ENCODE results near the gene APOD. TPM values are rescaled to one million over a fixed set of nuclear protein-coding genes. Genes with fewer than 3 reads are reported as not detected.
"Not testable (repeated sequence)": the region's sequence is repeated elsewhere in the genome, so short reads cannot be mapped to it uniquely, and the experiment has no call there.

The APOD gene
- 1 to 10 TPM in 3 of 6 donors, under 1 TPM in 2, not detected in 1; 0.25 to 3.5 (median 1.9) TPM for polyA plus RNA-seq (ENCODE audit: low read depth in 6 of 6)

DNA sequence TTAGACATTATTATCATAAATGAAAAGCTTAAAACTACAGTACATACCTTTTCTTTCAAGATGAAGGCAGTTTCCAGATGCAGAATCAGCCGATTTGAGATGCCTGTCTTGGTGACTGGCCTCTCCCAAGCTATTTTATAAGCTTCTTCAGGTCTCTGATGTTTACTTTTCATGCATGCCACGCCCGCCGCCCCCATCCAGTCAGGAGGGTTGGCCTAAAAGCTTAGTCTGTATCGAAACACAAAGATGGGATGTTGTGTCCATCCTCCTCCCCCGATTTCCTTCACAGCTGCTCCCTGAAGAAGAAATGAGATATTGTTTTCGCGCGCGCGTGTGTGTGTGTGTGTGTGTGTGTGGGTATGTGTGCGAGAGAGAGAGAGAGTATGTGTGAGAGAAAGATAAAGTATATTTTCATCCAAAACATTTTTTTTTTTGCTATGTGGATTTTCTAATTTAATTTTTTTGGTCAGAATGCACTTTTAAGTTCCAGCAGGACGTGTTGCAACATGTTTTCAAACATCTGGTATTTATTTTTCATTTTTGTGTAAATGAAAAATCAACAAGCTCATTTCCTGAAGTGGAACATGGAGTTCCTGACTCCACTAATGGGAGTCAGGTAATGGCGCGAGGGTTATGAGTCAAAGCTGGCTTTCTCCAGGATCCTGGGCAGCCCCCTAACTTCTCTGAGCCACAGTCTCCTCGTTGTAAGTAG, at the start of gene APOD:
TSS of gene APOD (minus strand) at position 110 of the 712 bp plus-strand sequence. CDS start 4,479 bp downstream, outside the sequence.
- Mint-ChIP-seq H3K36me3 (no peaks in the 10 kb centered on the region), H3K9me3 (no peaks in the 10 kb centered on the region), H3K27ac (peak within 1 kb of the TSS in 2 of 6 donors; percentile 49 to 88), H3K27me3 (peaks cover 0 to 1% (median 0%) of the 10 kb centered on the region in 3 donors), H3K4me1 (peaks cover 0 to 2% (median 0%) of the 10 kb centered on the region in 3 donors), H3K4me3 (no peak within 1 kb of the TSS)
- no peak for ATAC-seq (ENCODE audit: low read depth in 2 of 2)
- no peak for DNase-seq

DNA sequence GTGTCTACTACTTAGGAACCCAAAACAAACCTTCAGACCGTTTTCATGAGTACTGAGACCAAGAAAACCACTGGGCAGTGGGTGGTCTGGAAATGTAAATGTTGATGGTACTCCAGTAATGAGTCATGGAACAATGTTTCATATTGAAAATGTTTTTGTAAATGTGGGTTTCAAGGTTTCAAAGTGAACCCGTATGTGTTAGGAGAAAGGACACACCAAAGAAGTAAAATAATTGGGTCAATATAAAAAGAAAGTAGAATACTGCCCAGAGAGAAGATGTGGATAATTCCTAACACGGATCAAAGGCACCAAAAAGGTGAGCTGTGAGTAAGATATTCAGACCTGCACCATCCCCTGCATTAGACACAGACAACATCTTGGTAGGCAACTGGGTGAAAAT, 49.6 kb upstream of the APOD start:
- H3K27ac Mint-ChIP-seq: peak overlapping the region in 2 of 6 donors; percentile 27 to 32
- not testable (repeated sequence) for ATAC-seq (ENCODE audit: low read depth in 2 of 2); H3K27me3 Mint-ChIP-seq; DNase-seq; H3K36me3 Mint-ChIP-seq; H3K9me3 Mint-ChIP-seq
- H3K4me3 Mint-ChIP-seq: peak overlapping the region in 4 of 8 donors; percentile 20 to 79 (median 48)
- peaks cover 0 to 11% (median 0%) of the 10 kb centered on the region in 3 donors for H3K4me1 Mint-ChIP-seq

DNA sequence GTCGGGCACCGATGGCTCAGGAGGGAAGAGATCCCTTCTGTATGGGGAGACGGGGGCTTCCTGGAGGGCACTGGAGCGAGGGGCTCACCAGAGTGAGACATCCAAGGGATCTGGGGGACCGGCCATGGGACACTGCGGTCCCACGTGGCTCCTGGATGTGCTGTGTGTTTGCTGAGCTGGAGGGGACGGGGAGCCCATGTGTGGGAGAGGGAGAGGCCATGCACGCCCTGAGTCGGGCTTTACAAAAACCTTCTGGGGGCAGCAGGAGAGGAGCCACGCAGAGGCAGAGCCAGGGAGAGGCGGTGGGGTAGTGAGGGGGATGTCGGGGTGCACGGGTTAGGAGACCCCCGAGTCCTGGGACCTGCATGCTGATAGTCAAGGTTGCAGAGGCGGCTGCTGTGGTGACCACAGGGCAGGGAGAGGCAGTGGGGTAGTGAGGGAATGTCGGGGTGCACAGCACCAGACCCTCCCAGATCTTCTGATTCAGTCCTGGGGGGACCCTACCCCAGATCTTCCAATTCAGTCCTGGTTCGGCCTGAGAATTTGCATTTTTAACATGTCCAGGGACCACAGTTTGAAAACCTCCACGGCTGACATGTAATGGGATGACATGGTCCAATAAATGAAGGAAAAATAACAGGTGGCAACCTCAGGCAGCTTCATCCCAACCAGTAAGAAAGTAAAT, 48.9 kb upstream of the APOD start:
- not testable (repeated sequence) for H3K9me3 Mint-ChIP-seq; DNase-seq; H3K27me3 Mint-ChIP-seq; ATAC-seq (ENCODE audit: low read depth in 2 of 2); H3K36me3 Mint-ChIP-seq
- H3K27ac Mint-ChIP-seq: peak overlapping the region in 2 of 6 donors; percentile 9 to 19
- H3K4me1 Mint-ChIP-seq: peaks cover 0 to 11% (median 0%) of the 10 kb centered on the region in 3 donors
- H3K4me3 Mint-ChIP-seq: peak overlapping the region in 5 of 8 donors; percentile 20 to 79 (median 70)

DNA sequence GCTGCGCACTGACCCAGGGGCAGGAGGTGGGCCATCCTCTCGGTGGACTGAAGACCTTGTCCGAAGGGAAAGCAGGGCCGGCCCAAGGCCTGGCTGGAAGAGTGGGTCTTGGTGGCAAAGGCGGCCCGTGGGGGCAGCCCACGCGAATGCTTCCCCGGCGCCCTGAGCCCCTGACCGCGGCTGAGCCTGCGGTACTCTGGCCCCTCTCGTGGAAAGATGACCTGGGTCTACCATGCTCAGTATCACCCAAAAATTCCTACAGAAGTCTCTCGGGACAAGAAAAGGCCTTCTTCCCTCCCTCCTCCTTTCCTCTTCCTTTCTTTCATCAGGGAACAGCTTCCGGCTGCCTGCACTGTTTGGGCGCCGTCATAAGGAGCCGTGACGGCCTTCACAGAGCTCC, 48.3 kb upstream of the APOD start:
- ATAC-seq (ENCODE audit: low read depth in 2 of 2); H3K9me3 Mint-ChIP-seq; H3K4me1 Mint-ChIP-seq; H3K27me3 Mint-ChIP-seq; H3K36me3 Mint-ChIP-seq; DNase-seq: not testable (repeated sequence)
- H3K27ac Mint-ChIP-seq: peak overlapping the region in 1 of 6 donors; percentile 9
- peak overlapping the region in 2 of 8 donors; percentile 20 to 79 for H3K4me3 Mint-ChIP-seq

DNA sequence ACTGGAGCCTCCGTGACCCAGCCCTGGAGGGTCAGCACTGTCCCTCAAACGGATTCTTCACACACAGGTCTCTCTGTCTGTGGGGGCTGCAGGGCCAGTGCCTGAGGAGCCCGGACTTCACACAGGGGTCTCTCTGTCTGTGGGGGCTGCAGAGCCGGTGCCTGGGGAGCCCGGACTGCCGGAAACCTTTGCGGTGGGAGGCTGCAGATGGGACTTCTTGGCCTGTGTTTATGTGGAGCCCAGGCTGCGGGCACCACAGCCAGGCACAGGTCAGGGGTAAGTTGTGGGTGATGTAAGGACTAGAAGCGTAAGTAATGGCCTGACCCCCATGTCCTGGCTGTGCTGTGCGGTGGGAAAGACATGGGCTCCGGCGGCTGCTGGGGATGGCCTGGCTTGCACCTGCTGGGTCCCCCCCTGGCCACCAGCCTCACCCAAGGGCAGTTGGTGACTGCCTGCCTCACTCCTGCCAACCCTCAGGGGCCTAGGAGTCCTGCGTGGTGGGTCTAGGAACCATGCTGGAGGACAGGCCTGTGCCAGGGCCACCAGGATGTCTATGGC, 47.3 kb upstream of the APOD start:
- not testable (repeated sequence) for H3K36me3 Mint-ChIP-seq; ATAC-seq (ENCODE audit: low read depth in 2 of 2); H3K9me3 Mint-ChIP-seq; H3K27me3 Mint-ChIP-seq; DNase-seq; H3K27ac Mint-ChIP-seq; H3K4me3 Mint-ChIP-seq; H3K4me1 Mint-ChIP-seq

DNA sequence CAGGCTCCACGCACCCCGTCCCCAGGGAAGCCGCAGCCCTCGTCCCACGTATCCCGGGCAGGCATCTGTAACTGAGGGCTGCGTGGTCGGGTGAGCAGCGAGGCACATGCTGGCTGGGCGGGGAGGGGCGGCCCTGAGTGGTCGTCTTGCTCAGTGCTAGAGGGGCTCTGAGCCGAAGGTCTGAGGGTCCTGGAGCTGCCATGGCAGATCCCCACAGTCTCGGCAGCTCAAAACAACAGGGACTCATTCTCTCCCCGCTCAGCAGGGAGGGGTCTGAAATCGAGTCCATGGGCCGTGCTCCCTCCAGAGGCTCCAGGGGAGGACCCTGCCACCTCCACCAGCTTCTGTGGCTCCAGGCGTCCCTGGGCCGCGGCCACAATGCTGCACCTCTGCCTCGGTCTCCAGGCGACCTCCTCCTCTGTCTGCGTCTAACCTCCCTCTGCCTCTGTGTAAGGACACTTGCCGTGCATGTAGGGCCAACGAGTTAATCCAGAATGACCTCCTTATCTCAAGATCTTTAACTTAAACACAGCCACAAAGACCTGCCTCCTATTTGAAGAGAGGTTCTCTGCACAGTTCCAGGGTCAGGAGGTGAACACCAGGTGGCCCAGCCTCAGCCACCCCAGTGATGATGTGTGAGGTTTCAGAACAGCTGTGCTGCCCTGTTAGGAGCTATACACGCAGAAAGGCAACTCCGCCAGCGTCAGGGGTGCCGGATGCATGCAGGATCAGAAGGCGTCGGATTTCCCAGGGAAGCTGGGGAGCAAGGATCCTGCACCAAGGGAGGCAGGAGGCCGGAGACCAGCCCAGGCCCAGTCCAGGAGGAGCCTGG, 46.6 kb upstream of the APOD start:
- not testable (repeated sequence) for ATAC-seq (ENCODE audit: low read depth in 2 of 2); H3K36me3 Mint-ChIP-seq; H3K4me1 Mint-ChIP-seq; H3K27ac Mint-ChIP-seq; H3K4me3 Mint-ChIP-seq; H3K9me3 Mint-ChIP-seq; DNase-seq; H3K27me3 Mint-ChIP-seq

DNA sequence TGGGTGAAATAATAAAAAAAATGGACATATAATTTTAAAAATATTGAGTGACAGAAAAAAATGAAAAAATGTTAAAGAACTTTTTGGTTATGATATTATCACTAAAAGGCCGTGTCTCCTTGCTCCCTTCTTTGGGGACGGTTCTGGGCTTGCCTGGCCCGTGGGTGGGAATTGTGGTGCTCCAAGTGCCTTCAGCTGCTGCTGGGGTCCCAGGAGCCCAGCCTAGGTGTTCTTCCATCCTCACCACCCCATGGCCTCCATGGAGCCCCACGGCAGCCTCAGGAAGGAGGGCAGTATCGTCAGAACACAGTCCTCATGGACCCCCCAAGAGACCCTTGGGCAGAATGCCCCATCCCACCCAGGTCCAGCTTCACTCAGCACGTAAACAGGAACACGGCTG, 45.9 kb upstream of the APOD start:
- H3K9me3 Mint-ChIP-seq; ATAC-seq (ENCODE audit: low read depth in 2 of 2); H3K4me1 Mint-ChIP-seq; DNase-seq; H3K27me3 Mint-ChIP-seq; H3K4me3 Mint-ChIP-seq; H3K27ac Mint-ChIP-seq; H3K36me3 Mint-ChIP-seq: not testable (repeated sequence)

DNA sequence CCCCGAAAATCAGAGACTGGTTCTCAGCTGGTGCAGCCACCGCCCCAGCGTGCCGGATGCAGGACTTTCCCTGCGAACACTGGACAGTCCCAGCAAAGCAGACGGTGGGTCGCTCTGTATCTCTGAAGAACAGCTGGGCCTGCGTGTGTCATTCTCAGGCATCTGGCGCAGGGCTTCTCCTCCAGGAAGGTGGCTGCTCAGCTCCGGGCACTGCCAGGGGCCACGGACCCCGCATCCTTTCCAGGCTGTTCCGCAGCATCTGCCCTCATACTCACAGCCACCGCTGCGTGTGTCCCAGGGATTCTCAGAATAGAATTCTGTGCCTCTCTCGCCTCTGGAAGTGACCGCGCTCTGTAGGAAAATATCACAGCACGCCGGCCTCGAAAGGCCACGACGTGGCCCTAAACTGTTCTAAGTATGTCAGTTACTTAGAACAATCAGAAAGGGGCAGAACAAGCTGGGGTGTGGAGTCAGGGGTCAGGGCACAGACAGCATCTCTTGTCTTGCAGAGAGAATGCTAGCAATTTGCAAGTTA, 44.7 kb upstream of the APOD start:
- Mint-ChIP-seq H3K4me3 (peak overlapping the region in 1 of 8 donors; percentile 11), H3K27ac (peak overlapping the region in 1 of 6 donors; percentile 26)
- not testable (repeated sequence) for H3K4me1 Mint-ChIP-seq; H3K9me3 Mint-ChIP-seq; H3K36me3 Mint-ChIP-seq; DNase-seq; ATAC-seq (ENCODE audit: low read depth in 2 of 2); H3K27me3 Mint-ChIP-seq

DNA sequence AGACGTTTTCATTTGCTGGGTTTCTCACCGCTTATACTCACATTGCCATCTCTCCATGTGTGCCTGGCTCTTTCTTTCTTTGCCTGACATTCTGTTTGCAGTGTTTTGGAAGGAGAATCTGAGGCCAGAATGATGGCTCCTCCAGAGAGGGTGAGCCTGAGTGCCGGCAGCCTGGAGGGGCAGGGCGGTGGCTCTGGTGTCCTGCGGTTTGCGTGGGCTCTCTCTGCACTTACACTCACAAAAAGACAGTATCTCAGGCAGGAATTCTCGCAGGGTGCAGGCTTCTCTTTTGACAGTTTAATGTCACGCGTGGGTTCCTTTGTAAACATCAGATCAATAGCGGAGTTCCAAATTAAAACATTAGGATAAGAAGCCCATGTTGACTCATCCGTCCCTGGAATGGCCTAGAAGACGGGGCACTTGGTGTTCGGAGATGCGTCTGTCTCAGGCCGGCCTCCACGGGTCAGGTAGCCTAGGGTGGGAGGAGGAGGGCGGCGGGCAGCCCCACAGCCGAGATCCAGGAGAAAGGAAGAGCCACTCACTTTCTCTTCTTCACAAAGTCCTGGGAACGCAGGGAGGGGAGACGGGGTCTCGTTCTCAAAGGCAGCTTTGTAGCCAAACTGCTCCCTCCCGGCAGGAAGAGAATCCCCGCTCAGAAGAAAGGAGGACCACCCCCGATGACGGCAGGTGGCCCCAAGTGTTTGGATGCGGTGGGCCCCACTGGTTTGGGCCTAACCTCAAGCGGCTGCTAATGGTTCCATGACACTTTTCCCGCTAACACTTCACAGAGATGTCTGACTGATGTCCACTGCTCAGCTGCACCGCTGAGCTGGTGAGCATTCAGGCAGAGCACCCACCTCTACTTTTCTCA, 44.0 kb upstream of the APOD start:
- H3K4me3 Mint-ChIP-seq; H3K27me3 Mint-ChIP-seq; DNase-seq; H3K4me1 Mint-ChIP-seq; ATAC-seq (ENCODE audit: low read depth in 2 of 2); H3K9me3 Mint-ChIP-seq; H3K36me3 Mint-ChIP-seq: not testable (repeated sequence)
- H3K27ac Mint-ChIP-seq: peak overlapping the region in 2 of 6 donors; percentile 0 to 64

DNA sequence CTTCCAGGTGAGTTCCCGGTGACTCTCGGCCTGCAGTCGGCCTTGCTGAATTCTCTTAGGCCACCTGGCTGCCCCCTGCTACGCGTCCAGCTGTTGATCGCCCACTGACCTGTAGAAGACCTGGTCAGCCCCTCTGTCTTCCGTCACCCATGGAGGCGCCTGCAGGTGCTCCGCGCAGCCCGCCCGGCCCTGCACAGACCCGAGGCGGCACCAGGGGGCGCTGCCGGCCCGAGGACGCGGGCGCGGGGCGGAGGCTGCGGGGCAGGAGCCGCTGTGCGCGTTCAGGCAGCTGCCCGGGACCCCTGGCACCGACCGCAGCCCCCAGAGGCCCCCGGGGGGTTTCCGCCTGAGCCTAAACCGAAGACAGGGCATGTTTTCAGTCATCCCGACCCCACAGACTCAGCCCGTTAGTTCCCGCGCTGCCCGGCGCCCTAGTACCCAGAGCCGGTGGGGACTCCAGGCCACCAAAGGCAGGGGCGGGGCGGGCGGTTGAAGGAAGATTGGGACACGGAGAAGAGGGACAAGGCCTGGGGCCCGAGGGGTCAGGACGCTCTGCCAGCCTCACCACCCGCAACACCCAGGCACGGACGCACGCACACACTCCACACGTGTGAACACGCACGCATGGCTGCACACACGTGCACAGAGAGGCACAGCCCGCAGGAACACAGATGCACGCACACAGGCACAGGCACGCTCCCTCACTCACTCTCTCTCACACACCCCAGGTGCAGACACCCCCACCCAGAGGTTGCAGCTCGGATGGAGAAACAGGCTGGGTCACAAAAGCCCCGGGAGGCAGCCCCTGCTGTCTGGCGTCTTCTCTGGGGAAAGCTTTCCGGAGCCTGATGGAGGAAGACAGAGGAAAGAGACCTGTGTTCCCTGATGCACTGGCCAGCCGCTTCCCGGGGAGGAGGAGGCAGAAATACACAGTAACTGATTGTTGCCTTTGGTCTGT, 41.1 kb upstream of the APOD start:
- H3K36me3 Mint-ChIP-seq, H3K27me3 Mint-ChIP-seq, H3K4me1 Mint-ChIP-seq, H3K9me3 Mint-ChIP-seq: not testable (repeated sequence)
- ATAC-seq (ENCODE audit: low read depth in 2 of 2) (peak; percentile 87 to 89), DNase-seq (peak; percentile 72)
- Mint-ChIP-seq H3K4me3 (peak overlapping the region; percentile 40 to 82 (median 69)), H3K27ac (peak overlapping the region in 3 of 6 donors; percentile 58 to 95 (median 95))

DNA sequence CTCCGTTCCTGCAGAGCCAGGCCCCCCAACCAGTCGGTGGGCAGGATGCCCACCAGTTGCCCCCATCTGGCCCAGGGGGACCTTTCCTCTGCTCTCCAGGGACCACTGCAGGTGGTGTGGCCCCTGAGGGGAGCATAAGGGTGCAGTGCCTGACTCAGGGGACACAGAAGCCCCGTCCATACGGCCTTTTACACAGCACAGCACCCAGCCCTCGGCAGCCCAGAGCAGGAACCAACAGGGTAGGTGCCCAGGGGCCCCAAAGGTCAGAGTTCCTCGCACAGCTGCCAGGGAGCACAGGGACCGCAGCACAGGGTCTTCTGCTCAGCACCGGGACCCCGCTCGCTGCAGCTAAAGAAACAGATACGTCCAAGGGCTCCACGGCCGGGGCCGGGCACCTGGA, 40.4 kb upstream of the APOD start:
- DNase-seq, H3K27ac Mint-ChIP-seq, H3K27me3 Mint-ChIP-seq, H3K4me1 Mint-ChIP-seq, H3K4me3 Mint-ChIP-seq, H3K36me3 Mint-ChIP-seq, H3K9me3 Mint-ChIP-seq: not testable (repeated sequence)
- peak in 1 of 2 donors; percentile 7 for ATAC-seq (ENCODE audit: low read depth in 2 of 2)

All from naive B cell (primary cell).